NCI-H69 (cell line): ENCODE measurements around the gene EML3.
"Not testable (repeated sequence)": the region's sequence is repeated elsewhere in the genome, so short reads cannot be mapped to it uniquely, and the experiment has no call there.

ENCODE experiments used
- DNase-seq: peaks from one replicate; lab custom pipeline; 2025; lab: John Stamatoyannopoulos, UW

Gene EML3

GRCh38 chr11:62612366-62613290 is at the start of gene EML3, which contains the start of gene ROM1:
EML3 (minus strand) TSS chr11:62612775; CDS start chr11:62612457, 318 bp downstream.
ROM1 (plus strand) TSS chr11:62613257; CDS start chr11:62613282, 25 bp downstream.
- DNase-seq = peak; percentile 93

- DNase-seq = no peak
Observed at GRCh38 chr11:62656796-62657429, 44.3 kb upstream of the EML3 start.

- no peak for DNase-seq
Observed at GRCh38 chr11:62654297-62654696, 41.7 kb upstream of the EML3 start.

GRCh38 chr11:62652161-62653006 is 39.8 kb upstream of the EML3 start:
- DNase-seq = no peak

- not testable (repeated sequence) for DNase-seq
Observed at GRCh38 chr11:62650283-62650682, 37.7 kb upstream of the EML3 start.

GRCh38 chr11:62649486-62649885 is 36.9 kb upstream of the EML3 start:
- DNase-seq = no peak

GRCh38 chr11:62648967-62649364 is 36.4 kb upstream of the EML3 start:
- DNase-seq = no peak

GRCh38 chr11:62648185-62648966 is 35.8 kb upstream of the EML3 start:
- DNase-seq = no peak

GRCh38 chr11:62647609-62648005 is 35.0 kb upstream of the EML3 start:
- no peak for DNase-seq

- peak; percentile 51 for DNase-seq
Observed at GRCh38 chr11:62646825-62647608, 34.4 kb upstream of the EML3 start.

- DNase-seq = peak; percentile 99
Observed at GRCh38 chr11:62645946-62646824, 33.6 kb upstream of the EML3 start, which contains the start of gene GANAB. GANAB (minus strand) TSS chr11:62646613; CDS start chr11:62646599, 14 bp downstream.

- DNase-seq = peak; percentile 45
Observed at GRCh38 chr11:62645671-62645945, 33.0 kb upstream of the EML3 start.

- DNase-seq = no peak
Observed at GRCh38 chr11:62644220-62644619, 31.6 kb upstream of the EML3 start.

GRCh38 chr11:62632492-62632891 is 19.9 kb upstream of the EML3 start:
- DNase-seq = no peak

GRCh38 chr11:62627713-62628112 is 15.1 kb upstream of the EML3 start:
- no peak for DNase-seq

GRCh38 chr11:62622476-62623089 is 10.0 kb upstream of the EML3 start:
- no peak for DNase-seq

GRCh38 chr11:62621567-62622470 is 9.2 kb upstream of the EML3 start, which contains the start of gene B3GAT3:
B3GAT3 (minus strand) TSS chr11:62621986; CDS start chr11:62621947, 39 bp downstream.
- peak; percentile 100 for DNase-seq

GRCh38 chr11:62621027-62621566 is 8.5 kb upstream of the EML3 start:
- no peak for DNase-seq
